GM19043 (cell line): ENCODE data around the gene STK11IP.

Source experiments
- ATAC-seq: cut with Tn5 transposase; IDR thresholded peaks from one replicate; pipeline ENCODE4 v1.9.1; 2021; ENCODE audit warnings: low read depth; ENCODE audit not compliant: unreplicated experiment

Gene STK11IP

GRCh38 chr2:219561179-219562048, 36.2 kb upstream of the STK11IP start:
- ATAC-seq = no peak

- no peak for ATAC-seq
Observed at GRCh38 chr2:219562049-219563020, 35.3 kb upstream of the STK11IP start.

- no peak for ATAC-seq
Observed at GRCh38 chr2:219563271-219563928, 34.3 kb upstream of the STK11IP start.

GRCh38 chr2:219565130-219566080, 32.3 kb upstream of the STK11IP start:
- ATAC-seq = no peak

- ATAC-seq = no peak
Observed at GRCh38 chr2:219566640-219567039, 31.0 kb upstream of the STK11IP start.

- no peak for ATAC-seq
Observed at GRCh38 chr2:219567131-219567530, 30.5 kb upstream of the STK11IP start.

- no peak for ATAC-seq
Observed at GRCh38 chr2:219567791-219568361, 29.8 kb upstream of the STK11IP start.

GRCh38 chr2:219569041-219569440, 28.6 kb upstream of the STK11IP start:
- ATAC-seq = no peak

GRCh38 chr2:219569635-219570034, 28.0 kb upstream of the STK11IP start:
- ATAC-seq = no peak

- no peak for ATAC-seq
Observed at GRCh38 chr2:219570194-219570923, 27.3 kb upstream of the STK11IP start.

GRCh38 chr2:219570924-219571310, 26.7 kb upstream of the STK11IP start:
- ATAC-seq = no peak

- no peak for ATAC-seq
Observed at GRCh38 chr2:219571311-219572236, 26.1 kb upstream of the STK11IP start, which contains the start of gene OBSL1. Gene OBSL1, minus strand, starts transcription at chr2:219571539. Its CDS starts 307 bp downstream, at chr2:219571232.

- ATAC-seq = no peak
Observed at GRCh38 chr2:219572237-219573001, 25.2 kb upstream of the STK11IP start, which contains the start of gene INHA. Gene INHA, plus strand, starts transcription at chr2:219572310. Its CDS starts 65 bp downstream, at chr2:219572375.

GRCh38 chr2:219573166-219573565, 24.5 kb upstream of the STK11IP start:
- ATAC-seq = no peak

GRCh38 chr2:219574484-219575311, 23.0 kb upstream of the STK11IP start:
- no peak for ATAC-seq
